Left forelimb (tissue), 1 donor: ENCODE measurements around the gene GLI3.
"Not testable (repeated sequence)": the region's sequence is repeated elsewhere in the genome, so short reads cannot be mapped to it uniquely, and the experiment has no call there.

Experiments
- DNase-seq: peaks from one replicate; pipeline ENCODE4 v3.0.0-alpha.2; 2018; ENCODE audit warnings: low spot score

Gene GLI3

GRCh38 chr7:42212541-42213090 lies 24.4 kb downstream of the GLI3 start:
- no peak for DNase-seq

- DNase-seq, result no peak
Observed at GRCh38 chr7:42211938-42212337, 25.1 kb downstream of the GLI3 start.

GRCh38 chr7:42210779-42211178 lies 26.2 kb downstream of the GLI3 start:
- no peak for DNase-seq

GRCh38 chr7:42210333-42210732 lies 26.7 kb downstream of the GLI3 start:
- no peak for DNase-seq

GRCh38 chr7:42209085-42209484 lies 27.9 kb downstream of the GLI3 start:
- not testable (repeated sequence) for DNase-seq

- DNase-seq, result no peak
Observed at GRCh38 chr7:42208572-42208971, 28.4 kb downstream of the GLI3 start.

- no peak for DNase-seq
Observed at GRCh38 chr7:42207420-42207819, 29.6 kb downstream of the GLI3 start.

GRCh38 chr7:42203336-42203735 lies 33.7 kb downstream of the GLI3 start:
- DNase-seq, result no peak

- DNase-seq, result no peak
Observed at GRCh38 chr7:42202601-42203000, 34.4 kb downstream of the GLI3 start.

GRCh38 chr7:42198974-42199668 lies 37.9 kb downstream of the GLI3 start:
- DNase-seq, result no peak

GRCh38 chr7:42198296-42198695 lies 38.7 kb downstream of the GLI3 start:
- no peak for DNase-seq

GRCh38 chr7:42197451-42197850 lies 39.6 kb downstream of the GLI3 start:
- DNase-seq, result no peak

GRCh38 chr7:42194238-42194637 lies 42.8 kb downstream of the GLI3 start:
- no peak for DNase-seq

- no peak for DNase-seq
Observed at GRCh38 chr7:42193471-42194129, 43.4 kb downstream of the GLI3 start.

GRCh38 chr7:42192851-42193461 lies 44.1 kb downstream of the GLI3 start:
- no peak for DNase-seq

- DNase-seq, result no peak
Observed at GRCh38 chr7:42192066-42192465, 44.9 kb downstream of the GLI3 start.

GRCh38 chr7:42189535-42189934 lies 47.5 kb downstream of the GLI3 start:
- DNase-seq, result no peak

GRCh38 chr7:42186151-42186550 lies 50.9 kb downstream of the GLI3 start:
- DNase-seq, result no peak

- DNase-seq, result no peak
Observed at GRCh38 chr7:42185726-42186125, 51.3 kb downstream of the GLI3 start.

- DNase-seq, result no peak
Observed at GRCh38 chr7:42183547-42183946, 53.5 kb downstream of the GLI3 start.

GRCh38 chr7:42181566-42181965 lies 55.4 kb downstream of the GLI3 start:
- no peak for DNase-seq

GRCh38 chr7:42180806-42181205 lies 56.2 kb downstream of the GLI3 start:
- no peak for DNase-seq

- no peak for DNase-seq
Observed at GRCh38 chr7:42176724-42177101, 60.3 kb downstream of the GLI3 start.
